ENCODE data around the gene MAPK8IP1. TPM values are rescaled to one million over a fixed set of nuclear protein-coding genes. Genes with fewer than 3 reads are reported as not detected.

The MAPK8IP1 gene
- polyA plus RNA-seq, 1 donor: 8.6 TPM

DNA sequence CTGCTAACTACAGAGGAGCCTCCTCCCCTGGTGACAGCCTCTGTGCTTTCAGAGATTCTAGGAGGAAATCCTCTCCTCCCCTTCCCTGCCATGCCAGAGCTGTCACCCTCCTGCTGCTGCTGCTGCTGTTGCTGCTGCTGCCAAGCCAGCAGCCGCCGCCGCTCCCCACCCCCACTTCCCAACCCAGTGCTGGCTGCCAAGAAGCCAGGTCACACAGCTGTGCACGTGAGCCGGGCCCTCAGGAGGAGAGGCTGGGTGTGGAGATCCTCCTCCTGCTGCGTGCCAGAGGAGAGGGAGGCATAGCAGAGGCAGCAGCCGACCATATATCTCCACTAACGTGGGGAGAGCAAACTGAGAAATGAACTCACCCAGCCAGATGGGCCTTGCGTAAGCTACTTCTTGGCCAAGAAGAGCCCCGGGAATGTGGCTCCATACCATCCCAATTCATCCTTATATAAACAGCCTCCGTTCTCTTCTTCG is 25.8 kb upstream of the MAPK8IP1 start:
- peak; percentile 52 for DNase-seq

DNA sequence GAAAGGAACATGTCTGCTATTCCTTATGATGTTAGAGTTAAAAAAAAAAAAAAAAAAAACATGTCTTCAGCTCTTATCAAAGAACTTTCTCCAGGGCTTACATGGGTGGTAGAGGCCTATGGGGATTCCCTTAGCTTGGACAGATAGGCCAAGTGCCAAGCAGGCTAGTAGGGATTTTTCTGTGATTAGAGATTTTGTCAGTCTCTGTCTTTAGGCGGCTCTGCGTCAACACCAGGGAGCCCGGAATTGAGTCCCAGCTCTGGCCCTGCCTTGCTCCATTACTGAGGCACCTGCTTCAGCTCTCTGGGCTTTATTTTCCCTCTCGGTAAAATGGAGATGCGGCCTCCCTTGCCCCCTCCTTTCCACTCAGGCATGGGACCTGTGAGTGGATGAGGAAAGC is 25.1 kb upstream of the MAPK8IP1 start:
- no peak for DNase-seq

- no peak for DNase-seq
Measured at GRCh38 chr11:45860764-45861510, 24.5 kb upstream of the MAPK8IP1 start.

GRCh38 chr11:45864041-45864440 is 21.4 kb upstream of the MAPK8IP1 start:
- no peak for DNase-seq

DNA sequence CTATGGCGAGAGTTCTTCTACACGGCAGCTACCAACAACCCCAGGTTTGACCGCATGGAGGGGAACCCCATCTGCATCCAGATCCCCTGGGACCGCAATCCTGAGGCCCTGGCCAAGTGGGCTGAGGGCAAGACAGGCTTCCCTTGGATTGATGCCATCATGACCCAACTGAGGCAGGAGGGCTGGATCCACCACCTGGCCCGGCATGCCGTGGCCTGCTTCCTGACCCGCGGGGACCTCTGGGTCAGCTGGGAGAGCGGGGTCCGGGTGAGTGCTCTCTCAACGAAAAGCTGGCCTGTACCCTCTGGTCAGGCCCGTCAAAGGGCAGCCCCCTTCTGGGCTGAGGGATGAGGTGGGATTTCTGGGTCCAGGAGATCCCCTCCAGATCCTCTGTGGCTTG is 15.9 kb upstream of the MAPK8IP1 start:
- no peak for DNase-seq

GRCh38 chr11:45870706-45871105 is 14.7 kb upstream of the MAPK8IP1 start:
- no peak for DNase-seq

GRCh38 chr11:45871638-45872037 is 13.8 kb upstream of the MAPK8IP1 start:
- DNase-seq: no peak

- DNase-seq: peak; percentile 45
Measured at GRCh38 chr11:45872651-45873356, 12.6 kb upstream of the MAPK8IP1 start.

DNA sequence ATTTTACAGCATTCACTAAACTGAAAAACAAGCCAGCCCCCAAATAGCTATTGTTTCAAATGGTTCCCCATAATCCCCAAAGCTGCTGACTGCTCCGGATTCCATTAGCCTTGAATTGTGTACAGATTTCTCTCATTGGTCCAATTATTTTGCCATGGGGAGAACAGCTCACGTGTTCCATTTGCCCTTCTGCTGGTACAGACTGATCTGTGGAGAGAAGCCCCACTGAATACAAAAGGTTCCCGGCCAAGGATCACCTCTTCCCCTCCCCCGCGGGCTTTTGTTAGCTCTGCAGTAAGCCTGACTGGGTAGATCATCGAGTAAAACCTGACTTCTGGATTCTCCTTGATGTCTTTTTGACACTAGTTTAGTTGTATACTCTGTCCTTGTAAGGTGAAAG is 9.1 kb upstream of the MAPK8IP1 start:
- no peak for DNase-seq

DNA sequence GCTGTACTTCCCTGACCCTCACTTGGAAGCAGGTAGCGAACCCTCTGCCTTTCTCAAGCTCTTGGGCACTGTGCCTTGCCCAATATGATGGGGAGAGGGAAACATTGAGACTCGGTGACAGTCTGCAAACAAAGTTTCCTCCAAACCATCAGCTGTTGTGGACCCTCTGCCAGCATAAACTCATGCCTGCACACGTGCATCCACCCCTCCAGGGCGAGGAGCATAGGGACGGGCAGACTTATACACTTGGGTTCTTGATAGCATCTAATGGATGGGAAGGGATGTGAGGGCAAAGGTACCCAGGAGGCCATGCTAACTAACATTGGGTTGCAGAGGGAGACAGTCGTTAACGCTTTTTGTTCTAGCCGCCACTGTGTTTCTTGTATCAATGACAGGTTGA is 8.2 kb upstream of the MAPK8IP1 start:
- DNase-seq: no peak

DNA sequence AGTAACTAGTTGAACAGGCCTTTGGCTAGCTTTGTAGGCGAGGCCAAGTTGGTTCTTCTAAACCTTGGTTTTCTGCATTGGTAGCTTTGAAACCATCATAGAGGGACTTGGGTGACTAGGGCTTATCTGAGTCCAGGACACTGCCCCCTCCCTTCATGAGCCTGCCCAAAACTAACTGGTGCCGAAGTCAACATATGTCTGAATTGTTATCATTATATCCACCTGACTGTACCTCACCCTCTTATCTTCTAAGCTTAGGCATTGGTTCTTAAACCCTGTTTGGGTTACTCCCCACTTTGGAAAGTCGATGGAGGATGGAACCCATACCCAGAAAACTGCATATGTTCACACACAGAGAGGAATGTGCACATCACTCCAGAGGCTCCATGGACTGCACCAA is 7.6 kb upstream of the MAPK8IP1 start:
- no peak for DNase-seq

- no peak for DNase-seq
Measured at GRCh38 chr11:45879803-45880686, 5.4 kb upstream of the MAPK8IP1 start.

DNA sequence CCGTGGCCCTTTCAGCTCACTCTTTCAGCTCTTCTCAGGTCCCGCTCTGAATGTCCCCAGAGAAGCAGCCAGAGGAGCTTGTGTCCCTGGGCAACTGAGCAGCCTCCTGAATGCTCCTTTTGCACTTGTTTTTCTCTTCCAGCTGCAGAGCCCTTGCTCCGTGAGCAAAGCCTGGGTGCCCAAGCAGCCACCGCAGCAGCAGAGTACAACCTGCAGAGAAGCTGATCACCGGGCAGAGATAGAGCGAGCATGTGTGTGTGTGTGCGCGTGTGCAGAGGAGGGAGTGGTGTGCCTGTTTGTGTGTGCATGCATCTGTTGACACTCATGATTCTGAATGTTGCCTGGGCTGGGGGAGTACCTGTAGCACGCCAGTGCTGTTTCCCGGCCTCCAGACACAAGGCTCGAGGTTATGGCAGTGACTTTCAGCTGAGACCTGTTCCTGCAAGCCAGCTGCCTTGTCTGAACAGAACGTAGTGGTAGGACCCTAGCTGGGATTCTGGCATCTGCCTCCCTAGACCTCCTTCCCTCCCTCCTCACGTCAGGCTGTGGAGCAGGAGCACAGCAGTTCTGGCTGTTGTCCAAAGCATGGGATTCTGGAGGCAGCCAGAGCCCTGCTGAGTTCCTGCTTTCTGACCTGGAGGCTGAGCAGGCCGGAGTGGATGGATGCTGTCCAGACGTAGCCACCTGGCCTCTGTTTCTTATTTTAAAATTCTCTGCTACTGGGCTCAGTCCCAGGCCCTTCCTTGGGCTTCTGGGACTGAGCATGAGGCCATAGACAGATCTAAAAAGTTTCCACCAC is 4.5 kb upstream of the MAPK8IP1 start:
- no peak for DNase-seq

DNA sequence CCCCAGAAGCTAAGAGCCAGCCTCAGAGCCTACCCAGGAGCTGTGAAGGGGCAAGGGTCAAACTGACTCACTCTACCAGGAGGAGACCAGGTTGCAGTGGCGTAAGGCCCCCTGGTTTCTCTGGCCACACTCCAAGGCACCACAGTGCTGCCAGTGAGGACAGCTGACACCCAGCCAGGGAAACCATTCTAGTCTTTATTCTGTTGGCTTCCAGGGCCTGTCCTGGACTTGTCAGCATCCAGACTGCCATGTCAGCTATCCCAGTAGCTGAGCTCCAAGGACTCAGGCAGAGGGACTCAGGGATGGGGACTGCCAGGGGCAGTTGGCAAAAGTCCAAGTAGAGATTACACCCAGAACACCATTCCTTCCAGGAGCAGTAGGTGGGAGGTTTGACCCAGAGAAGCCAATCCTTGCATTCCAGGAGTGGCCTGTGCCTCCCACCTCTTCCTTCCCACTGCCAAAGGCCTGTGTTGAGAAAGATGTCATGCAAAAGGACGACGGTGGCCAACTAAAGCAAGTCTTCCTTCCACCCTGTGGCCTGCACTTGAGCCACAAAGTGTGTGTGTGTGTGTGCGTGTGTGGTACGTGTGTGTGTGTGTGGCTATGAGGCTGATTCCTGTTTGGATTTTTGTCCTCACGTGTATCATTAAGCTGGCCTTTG is 3.6 kb upstream of the MAPK8IP1 start:
- no peak for DNase-seq

DNA sequence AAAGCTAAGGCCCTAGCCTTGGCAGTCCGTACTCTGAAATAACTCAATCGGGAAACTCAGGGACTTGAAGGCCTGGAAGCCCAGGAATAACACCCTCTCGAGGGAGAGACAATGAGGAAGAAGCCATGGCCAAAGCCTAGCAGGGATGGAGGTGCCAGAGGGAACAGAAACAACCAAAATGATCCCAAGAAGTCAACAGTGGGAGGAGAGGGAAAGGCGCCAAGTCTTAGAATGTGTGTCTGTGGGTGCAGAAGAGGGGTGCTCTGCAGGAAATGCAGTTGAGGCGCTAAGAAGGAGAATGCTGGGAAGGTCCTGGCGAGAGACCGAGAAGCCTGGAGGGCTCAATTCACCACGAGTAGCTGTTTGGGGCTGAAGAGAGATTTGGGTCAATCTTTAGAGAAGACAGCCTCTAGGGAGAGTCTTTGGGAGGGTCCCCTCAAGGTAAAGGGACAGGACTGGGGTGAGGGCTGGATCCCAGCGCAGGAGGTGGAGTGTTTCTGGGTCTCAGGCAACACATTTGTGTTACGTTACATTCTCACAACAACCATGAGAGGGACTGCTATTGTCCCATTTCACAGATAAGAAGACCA is 760 bp upstream of the MAPK8IP1 start:
- DNase-seq: no peak

DNA sequence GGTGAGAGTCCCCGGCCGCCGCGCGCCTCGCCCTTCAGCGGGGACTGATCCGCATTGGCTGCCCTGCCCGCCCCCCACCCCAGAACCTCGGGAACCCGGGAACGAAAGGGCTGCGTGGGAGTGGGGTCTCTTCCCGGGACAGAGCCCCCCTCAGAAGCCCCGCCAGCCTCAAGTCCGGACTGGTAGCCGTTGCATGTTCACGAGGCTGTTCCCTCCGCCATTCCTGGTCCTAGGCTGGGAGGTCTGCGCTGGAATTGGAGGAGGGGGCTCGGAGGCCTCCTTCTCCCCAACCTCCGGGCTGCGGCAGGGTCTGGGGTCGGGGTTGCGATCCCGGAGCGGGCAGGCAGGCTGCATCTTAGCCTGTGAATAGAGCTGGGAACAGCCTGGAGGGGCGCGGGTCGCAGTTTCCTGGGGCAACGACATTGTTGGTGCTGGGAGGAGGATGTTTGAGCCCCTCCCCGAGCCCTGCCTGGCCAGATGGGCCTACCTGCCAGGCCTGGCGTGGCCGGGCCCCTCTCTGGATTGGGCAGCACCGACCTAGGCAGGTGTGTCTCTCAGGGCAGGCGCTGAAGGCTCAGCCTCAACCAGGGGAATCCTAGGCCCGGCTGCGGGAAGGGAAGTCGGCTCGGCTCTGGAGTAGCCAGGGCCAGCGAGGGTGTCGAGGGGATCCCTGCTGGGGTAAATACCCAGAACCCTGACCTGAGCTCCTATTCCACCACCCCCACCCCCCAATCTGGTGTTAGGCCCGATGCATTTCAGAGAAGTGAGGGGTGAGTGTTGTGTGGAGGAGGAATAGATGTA is 670 bp downstream of the MAPK8IP1 start:
- no peak for DNase-seq

DNA sequence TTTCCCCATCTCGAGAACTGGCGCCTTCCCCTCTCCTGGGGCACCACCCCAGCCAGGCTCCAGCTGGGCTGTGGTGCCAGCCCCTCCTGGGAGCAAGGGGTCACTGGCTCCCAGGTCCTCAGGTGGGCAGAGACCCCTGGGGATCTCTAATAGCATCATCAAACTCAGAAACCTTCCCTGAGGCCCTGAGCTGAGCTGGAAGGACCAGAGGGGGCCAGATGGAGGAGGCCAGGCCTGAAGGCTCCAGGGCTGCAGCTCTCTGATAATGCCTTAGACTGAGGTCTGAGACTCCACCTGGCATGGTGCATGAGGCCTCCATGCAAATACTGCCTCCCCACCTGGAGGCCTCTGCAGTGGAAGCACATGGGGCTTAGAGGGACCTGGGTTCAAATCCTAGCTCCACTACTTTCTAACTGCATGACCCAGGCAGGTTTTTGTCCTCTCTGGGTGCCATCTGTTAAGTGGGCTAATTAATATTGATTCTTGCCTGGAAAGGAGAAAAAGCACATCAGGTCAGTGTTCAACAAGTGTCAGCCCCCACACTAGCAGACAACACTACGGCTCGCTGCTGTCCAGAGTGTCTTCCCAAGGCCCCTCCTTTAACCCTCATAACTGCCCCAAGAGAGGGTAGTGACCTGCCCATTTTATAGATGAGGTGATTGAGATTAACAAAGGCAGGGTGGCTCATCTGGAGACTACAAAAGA is 1.5 kb downstream of the MAPK8IP1 start:
- DNase-seq: no peak

DNA sequence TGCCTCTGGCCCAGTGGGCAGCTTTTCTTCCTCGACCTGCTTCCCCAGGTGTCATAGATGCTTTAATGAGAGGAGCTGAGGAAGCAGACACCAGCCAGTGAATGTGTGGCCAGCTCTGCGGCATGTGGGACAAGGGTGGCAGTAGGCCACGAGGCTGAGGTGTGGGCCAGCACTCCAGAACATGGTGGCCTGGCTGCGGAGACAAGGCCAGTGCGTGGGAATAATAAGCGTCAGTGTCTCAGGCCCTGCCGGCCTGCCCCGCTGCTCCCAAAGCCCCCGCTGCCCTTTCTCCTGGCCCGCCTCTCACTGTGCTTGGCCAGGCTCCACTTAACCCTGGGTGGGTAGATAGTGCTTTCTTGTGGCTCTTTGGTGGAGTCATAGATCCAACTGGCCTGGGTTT is 2.1 kb downstream of the MAPK8IP1 start:
- DNase-seq: no peak

DNA sequence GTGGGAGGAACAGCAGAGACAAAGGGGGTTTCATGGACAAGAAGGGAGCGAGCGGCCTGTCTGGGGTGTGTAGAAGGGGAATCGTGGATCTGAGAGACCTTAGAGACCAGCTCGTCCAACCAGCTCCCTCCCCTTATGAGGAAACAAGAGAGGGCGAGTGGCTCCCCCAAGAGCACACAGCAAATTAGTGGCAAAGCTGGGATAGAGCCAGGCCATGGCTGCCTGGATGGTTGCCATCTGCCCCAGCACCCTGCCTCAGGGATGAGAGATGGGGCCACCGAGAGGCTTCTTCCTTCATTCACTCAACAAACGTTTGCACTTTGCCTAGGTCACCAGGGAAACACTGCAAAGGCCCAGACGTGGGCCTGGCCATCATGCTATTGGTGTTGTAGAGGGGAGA is 4.1 kb downstream of the MAPK8IP1 start:
- no peak for DNase-seq

All from left kidney (tissue), 2 donors.